HG02973 (cell line): ENCODE measurements around the gene APOBEC3C.
"Not testable (repeated sequence)": the region's sequence is repeated elsewhere in the genome, so short reads cannot be mapped to it uniquely, and the experiment has no call there.

Experiments used
- ATAC-seq: cut with Tn5 transposase; IDR thresholded peaks from one replicate; pipeline ENCODE4 v1.9.1; 2021; ENCODE audit warnings: moderate library complexity; ENCODE audit not compliant: unreplicated experiment

Gene APOBEC3C

GRCh38 chr22:39055658-39056057 is 41.6 kb downstream of the APOBEC3C start:
- no peak for ATAC-seq

- ATAC-seq, result not testable (repeated sequence)
These were observed 47.2 kb downstream of the APOBEC3C start for GRCh38 chr22:39061290-39061689.

GRCh38 chr22:39061951-39062350 is 47.9 kb downstream of the APOBEC3C start:
- not testable (repeated sequence) for ATAC-seq

GRCh38 chr22:39063904-39064303 is 49.8 kb downstream of the APOBEC3C start:
- not testable (repeated sequence) for ATAC-seq

GRCh38 chr22:39066442-39067276 is 52.6 kb downstream of the APOBEC3C start:
- ATAC-seq, result peak; percentile 40

GRCh38 chr22:39068033-39068785 is 54.2 kb downstream of the APOBEC3C start:
- no peak for ATAC-seq
